OCI-LY3 (cell line): ENCODE measurements around the gene KCNMA1.

Experiments
- H2AFZ ChIP-seq: fragments of 200-600, 300-600 bp; shearing (Covaris generic); 2 replicates; pipeline ENCODE4 v1.6.0; 2014; ENCODE audit warnings: antibody characterized with exemption, low read depth, low read length
- H3K27ac ChIP-seq: fragments of 200-600, 300-600 bp; sonication (generic); 2 replicates; pipeline ENCODE4 v1.5.1; 2014; ENCODE audit warnings: mild to moderate bottlenecking, low read length, moderate library complexity, mixed read lengths
- H3K27me3 ChIP-seq: fragments of 200-600, 300-600 bp; sonication (generic); 2 replicates; pipeline ENCODE4 v1.6.1; 2014; ENCODE audit warnings: low read depth, low read length, mixed read lengths
- H3K36me3 ChIP-seq: fragments of 200-600, 300-600 bp; sonication (generic); replicated peaks from 2 replicates; pipeline ENCODE3; 2014; ENCODE audit warnings: low read depth, low read length, mixed read lengths
- H3K4me1 ChIP-seq: fragments of 300-600, 200-600 bp; sonication (generic); 2 replicates; pipeline ENCODE4 v1.6.1; 2014; ENCODE audit warnings: low read length, mixed read lengths
- H3K4me2 ChIP-seq: fragments of 200-600, 300-600 bp; sonication (generic); 2 replicates; pipeline ENCODE4 v1.6.1; 2014; ENCODE audit warnings: low read length, mixed read lengths
- H3K4me3 ChIP-seq: fragments of 300-600, 200-600 bp; sonication (generic); 2 replicates; pipeline ENCODE4 v1.5.1; 2014; ENCODE audit warnings: antibody characterized with exemption, mild to moderate bottlenecking, low read length, moderate library complexity
- H3K79me2 ChIP-seq: fragments of 300-600, 200-600 bp; shearing (Covaris generic); 2 replicates; pipeline ENCODE4 v1.6.1; 2014; ENCODE audit warnings: mild to moderate bottlenecking, low read length, mixed read lengths
- H3K9ac ChIP-seq: fragments of 300-600, 200-600 bp; shearing (Covaris generic); 2 replicates; pipeline ENCODE4 v1.6.0; 2014; ENCODE audit warnings: mild to moderate bottlenecking, low read length, moderate library complexity
- H3K9me3 ChIP-seq: fragments of 200-600, 300-600 bp; shearing (Covaris generic); 2 replicates; pipeline ENCODE4 v1.6.1; 2014; ENCODE audit warnings: low read length, mixed read lengths; ENCODE audit not compliant: insufficient read depth
- H4K20me1 ChIP-seq: fragments of 200-600, 300-600 bp; sonication (generic); 2 replicates; pipeline ENCODE4 v1.6.1; 2016; ENCODE audit warnings: low read length, mixed read lengths; ENCODE audit not compliant: insufficient read depth
- CTCF ChIP-seq: fragments of 200-600, 300-600 bp; sonication (generic); IDR thresholded peaks from 2 replicates; pipeline ENCODE4 v1.5.1; 2014; ENCODE audit warnings: antibody characterized with exemption, low read length, low read depth
- EZH2phosphoT487 ChIP-seq: fragments of 200-600 bp; shearing (Covaris generic); IDR thresholded peaks from 2 replicates; pipeline ENCODE4 v1.6.1; 2018; ENCODE audit warnings: antibody characterized with exemption, mixed run types, low read depth

KCNMA1 gene

GRCh38 chr10:77518241-77518909 is 119.2 kb downstream of the KCNMA1 start:
- H3K4me3 ChIP-seq, result no peak overlapping the region
- no peak for TF ChIP-seq CTCF
- TF ChIP-seq EZH2phosphoT487, result no peak
- H2AFZ ChIP-seq, result no peak overlapping the region
- H3K9me3 ChIP-seq, result no peaks in the 10 kb centered on the region
- H4K20me1 ChIP-seq, result peaks cover 87% of the 10 kb centered on the region
- no peaks in the 10 kb centered on the region for H3K27me3 ChIP-seq
- H3K9ac ChIP-seq, result no peak overlapping the region
- H3K79me2 ChIP-seq, result peaks cover 57% of the 10 kb centered on the region
- no peak overlapping the region for H3K27ac ChIP-seq
- no peaks in the 10 kb centered on the region for H3K36me3 ChIP-seq
- peaks cover 26% of the 10 kb centered on the region for H3K4me1 ChIP-seq
- no peak overlapping the region for H3K4me2 ChIP-seq

- Histone ChIP-seq H3K36me3 (no peaks in the 10 kb centered on the region), H3K4me2 (no peak overlapping the region), H3K4me1 (peaks cover 13% of the 10 kb centered on the region), H2AFZ (no peak overlapping the region), H3K27me3 (no peaks in the 10 kb centered on the region), H3K9ac (no peak overlapping the region), H3K79me2 (peaks cover 44% of the 10 kb centered on the region; the same call in 1 of the 2 replicates), H3K9me3 (no peaks in the 10 kb centered on the region), H3K4me3 (no peak overlapping the region), H3K27ac (no peak overlapping the region), H4K20me1 (peaks cover 93% of the 10 kb centered on the region)
- TF ChIP-seq EZH2phosphoT487 (no peak), CTCF (no peak)
Observed at GRCh38 chr10:77516575-77516974, 121.0 kb downstream of the KCNMA1 start.

DNA sequence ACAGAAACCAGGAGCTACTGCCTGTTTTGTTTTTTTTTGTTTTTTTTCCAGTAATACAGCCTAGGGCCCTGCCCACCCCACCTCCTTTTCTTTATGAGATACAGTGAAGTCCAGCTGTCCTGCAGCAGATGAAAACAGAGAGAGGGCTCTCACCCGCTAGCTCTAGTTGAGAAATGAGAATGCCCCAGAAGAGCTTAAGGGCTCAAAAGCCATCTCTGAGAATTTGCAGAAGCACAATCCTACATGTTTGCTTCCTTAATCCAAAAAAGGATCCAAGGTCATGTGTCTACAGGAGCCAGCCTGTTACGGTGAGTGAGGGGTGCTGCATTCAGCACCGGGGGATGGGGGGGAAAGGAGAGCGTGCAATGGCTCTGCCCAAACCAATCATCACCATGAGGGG is 122.7 kb downstream of the KCNMA1 start:
- no peak overlapping the region for H3K27ac ChIP-seq
- H3K79me2 ChIP-seq, result peaks cover 44% of the 10 kb centered on the region; the same call in 1 of the 2 replicates
- H2AFZ ChIP-seq, result no peak overlapping the region
- no peaks in the 10 kb centered on the region for H3K36me3 ChIP-seq
- TF ChIP-seq CTCF, result no peak
- no peak for TF ChIP-seq EZH2phosphoT487
- no peak overlapping the region for H3K4me2 ChIP-seq
- H3K9ac ChIP-seq, result no peak overlapping the region
- peaks cover 98% of the 10 kb centered on the region for H4K20me1 ChIP-seq
- H3K27me3 ChIP-seq, result no peaks in the 10 kb centered on the region
- H3K4me1 ChIP-seq, result peaks cover 13% of the 10 kb centered on the region
- no peaks in the 10 kb centered on the region for H3K9me3 ChIP-seq
- H3K4me3 ChIP-seq, result no peak overlapping the region

- Histone ChIP-seq H3K27me3 (no peaks in the 10 kb centered on the region), H3K79me2 (peaks cover 42% of the 10 kb centered on the region; the same call in 1 of the 2 replicates), H3K4me2 (no peak overlapping the region), H3K4me3 (no peak overlapping the region), H3K9ac (no peak overlapping the region), H3K4me1 (peaks cover 13% of the 10 kb centered on the region), H4K20me1 (peaks cover 96% of the 10 kb centered on the region), H3K27ac (no peak overlapping the region), H3K36me3 (no peaks in the 10 kb centered on the region), H2AFZ (no peak overlapping the region), H3K9me3 (no peaks in the 10 kb centered on the region)
- TF ChIP-seq CTCF (no peak), EZH2phosphoT487 (no peak)
Observed at GRCh38 chr10:77513781-77514331, 123.8 kb downstream of the KCNMA1 start.
